A549 treated with AZD9567 at 1 μM for 4 hours (cell line): Measurements from ENCODE around the gene PRKAR1A. TPM values are rescaled to one million over a fixed set of nuclear protein-coding genes. Genes with fewer than 3 reads are reported as not detected.

Source experiments
- total RNA-seq: library from RNA; stranded (reverse); fragments of 200-300 nt; extraction: Qiagen RNA extraction; gene quantifications from 5 replicates; pipeline ENCODE4 v1.2.3, GENCODE V29; 2022; ENCODE audit not compliant: insufficient read depth

Gene PRKAR1A
- 130 to 170 TPM (median 160 TPM) in 5 replicates for total RNA-seq

DNA sequence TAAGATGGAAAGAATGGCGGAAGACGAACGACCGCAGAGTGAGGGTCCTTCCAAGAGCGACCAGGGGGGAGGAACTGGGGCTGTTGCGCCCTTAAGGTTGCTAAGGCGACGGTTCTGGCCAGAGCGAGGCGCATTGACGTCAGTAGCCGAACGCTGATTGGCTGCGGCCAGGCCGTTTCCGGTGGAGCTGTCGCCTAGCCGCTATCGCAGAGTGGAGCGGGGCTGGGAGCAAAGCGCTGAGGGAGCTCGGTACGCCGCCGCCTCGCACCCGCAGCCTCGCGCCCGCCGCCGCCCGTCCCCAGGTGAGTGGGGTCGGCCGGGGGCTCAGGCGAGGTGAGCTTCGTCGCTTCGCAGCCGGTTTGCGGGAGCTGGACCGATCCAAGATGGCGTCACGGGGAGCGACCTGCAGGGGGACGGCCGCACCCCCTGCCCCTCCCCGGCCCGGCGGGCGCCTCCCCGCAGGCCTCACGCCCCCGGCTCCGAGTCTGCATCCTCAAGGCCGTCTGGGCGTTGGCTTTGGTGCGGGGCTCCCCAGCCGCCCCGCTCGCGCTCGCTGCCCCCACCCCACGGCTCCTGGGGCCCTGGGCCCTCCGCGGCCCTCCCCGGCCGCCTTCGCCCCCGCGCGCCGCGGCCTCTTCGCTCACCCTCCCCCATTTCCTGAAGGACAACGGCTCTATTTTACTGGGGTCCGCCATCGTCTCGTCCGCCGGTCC lies at the start of gene PRKAR1A:
Gene PRKAR1A, plus strand, starts transcription at position 184 of the 713 bp plus-strand sequence. CDS start 2,970 bp downstream, outside the sequence.

Other genes starting within 250 kb of the PRKAR1A start
- gene SLC16A6, start 221.3 kb upstream of the PRKAR1A start, total RNA-seq, result 0.29 to 0.39 TPM (median 0.37 TPM) in 4 of 5 replicates, not detected in the other
- 1.2 to 3.8 TPM (median 1.4 TPM) in 5 replicates for gene ARSG, start 220.9 kb upstream of the PRKAR1A start, total RNA-seq
- gene WIPI1, start 54.9 kb upstream of the PRKAR1A start, total RNA-seq, result 8.6 to 23.9 TPM (median 10.3 TPM) in 5 replicates
- not detected in 5 replicates for gene FAM20A, start 88.9 kb downstream of the PRKAR1A start, total RNA-seq